OCI-LY7 (cell line): ENCODE data around the gene MYL11.

Experiments
- CTCF ChIP-seq: fragments of 200-600 bp; sonication (generic); conservative IDR thresholded peaks from 2 replicates; pipeline ENCODE4 v1.5.1; 2014; ENCODE audit warnings: mild to moderate bottlenecking, antibody characterized with exemption, low read length, moderate library complexity, mixed read lengths
- EZH2phosphoT487 ChIP-seq: fragments of 200-600 bp; sonication (generic); IDR thresholded peaks from 2 replicates; pipeline ENCODE4 v1.6.1; 2018; ENCODE audit warnings: low read depth, borderline replicate concordance, mild to moderate bottlenecking, mixed run types, antibody characterized with exemption, low read length, moderate library complexity, mixed read lengths

- TF ChIP-seq CTCF (peak; percentile 18; the same call in 1 of the 2 replicates), EZH2phosphoT487 (no peak)
Observed at GRCh38 chr16:30371248-30371816, 3.3 kb upstream of the MYL11 start.
